ENCODE measurements around the gene NTM. TPM values are rescaled to one million over a fixed set of nuclear protein-coding genes. Genes with fewer than 3 reads are reported as not detected.
"Not testable (repeated sequence)": the region's sequence is repeated elsewhere in the genome, so short reads cannot be mapped to it uniquely, and the experiment has no call there.

Gene NTM
- total and polyA plus RNA-seq, 7 donors: 0.07 to 1.1 (median 0.22) TPM; not detected in 2

GRCh38 chr11:131677828-131678470, 307.5 kb downstream of the NTM start:
- TF ChIP-seq CTCF (IDR thresholded peaks at IDR 0.05): no peak
- no peak overlapping the region for H3K27ac ChIP-seq
- H3K27me3 ChIP-seq (ENCODE audit: insufficient read depth in 3 of 3, low read length in 2 of 3): no peaks in the 10 kb centered on the region
- WGBS, 3 donors: 43 to 73% (median 46%) methylated on average over 4 of the region's 4 CpGs
- no peaks in the 10 kb centered on the region for H3K4me1 ChIP-seq
- H3K9me3 ChIP-seq: no peaks in the 10 kb centered on the region
- no peak overlapping the region for H3K4me3 ChIP-seq
- no peak for DNase-seq
- no peak for ATAC-seq
- intact Hi-C loops (cut with DNase I): loop anchor here in 1 of 2 donors (5.0 kb wide), 1 partner anchor 611 kb away; no protein-coding TSS in a partner anchor
- H3K36me3 ChIP-seq (ENCODE audit: insufficient read depth in 1 of 2, low read depth in 1 of 2): no peaks in the 10 kb centered on the region

GRCh38 chr11:131678658-131679340, 308.4 kb downstream of the NTM start:
- Histone ChIP-seq H3K27me3 (ENCODE audit: insufficient read depth in 3 of 3, low read length in 2 of 3) (no peaks in the 10 kb centered on the region), H3K9me3 (no peaks in the 10 kb centered on the region), H3K4me3 (no peak overlapping the region), H3K4me1 (no peaks in the 10 kb centered on the region), H3K27ac (no peak overlapping the region), H3K36me3 (ENCODE audit: insufficient read depth in 1 of 2, low read depth in 1 of 2) (no peaks in the 10 kb centered on the region)
- TF ChIP-seq CTCF (IDR thresholded peaks at IDR 0.05): no peak
- WGBS, 3 donors: 67 to 78% (median 70%) methylated on average over 13 of the region's 13 CpGs
- ATAC-seq (no peak), DNase-seq (no peak)
- intact Hi-C loops (cut with DNase I): loop anchor here in 1 of 2 donors (5.0 kb wide), 1 partner anchor 611 kb away; no protein-coding TSS in a partner anchor

GRCh38 chr11:131680448-131680847, 310.0 kb downstream of the NTM start:
- 44 to 68% (median 64%) methylated on average over 1 of the region's 1 CpG for WGBS, 3 donors
- H3K27me3 ChIP-seq (ENCODE audit: insufficient read depth in 3 of 3, low read length in 2 of 3); H3K36me3 ChIP-seq (ENCODE audit: insufficient read depth in 1 of 2, low read depth in 1 of 2); H3K9me3 ChIP-seq; H3K4me3 ChIP-seq; H3K4me1 ChIP-seq; intact Hi-C loops (cut with DNase I); DNase-seq; ATAC-seq; H3K27ac ChIP-seq: not testable (repeated sequence)

GRCh38 chr11:131681920-131682319, 311.5 kb downstream of the NTM start:
- ATAC-seq (no peak), DNase-seq (no peak)
- 69 to 75% (median 70%) methylated on average over 9 of the region's 9 CpGs for WGBS, 3 donors
- intact Hi-C loops (cut with DNase I): no loop called here
- H3K27me3 ChIP-seq (ENCODE audit: insufficient read depth in 3 of 3, low read length in 2 of 3): no peaks in the 10 kb centered on the region
- no peaks in the 10 kb centered on the region for H3K4me1 ChIP-seq
- H3K4me3 ChIP-seq: no peak overlapping the region
- no peak for TF ChIP-seq CTCF (IDR thresholded peaks at IDR 0.05)
- no peaks in the 10 kb centered on the region for H3K9me3 ChIP-seq
- H3K27ac ChIP-seq: no peak overlapping the region
- H3K36me3 ChIP-seq (ENCODE audit: insufficient read depth in 1 of 2, low read depth in 1 of 2): no peaks in the 10 kb centered on the region

- Histone ChIP-seq H3K27me3 (ENCODE audit: insufficient read depth in 3 of 3, low read length in 2 of 3) (no peaks in the 10 kb centered on the region), H3K36me3 (ENCODE audit: insufficient read depth in 1 of 2, low read depth in 1 of 2) (no peaks in the 10 kb centered on the region), H3K9me3 (no peaks in the 10 kb centered on the region), H3K4me1 (no peaks in the 10 kb centered on the region), H3K27ac (no peak overlapping the region), H3K4me3 (no peak overlapping the region)
- WGBS, 3 donors: 76 to 80% (median 80%) methylated on average over 22 of the region's 22 CpGs
- no peak for TF ChIP-seq CTCF (IDR thresholded peaks at IDR 0.05)
- intact Hi-C loops (cut with DNase I): no loop called here
- ATAC-seq: no peak
- DNase-seq: no peak
These were observed 312.1 kb downstream of the NTM start for GRCh38 chr11:131682373-131683015.

All from psoas muscle (tissue), 8 donors.